HUDEP-2 (cell line): ENCODE results near the gene TBC1D5.
"Not testable (repeated sequence)": the region's sequence is repeated elsewhere in the genome, so short reads cannot be mapped to it uniquely, and the experiment has no call there.

ENCODE experiments used
- DNase-seq, 76 experiments: peaks; one replicate each; lab custom pipeline; 2025; ENCODE audit not compliant: unreplicated experiment in 76 of 76; lab: John Stamatoyannopoulos, UW

Gene TBC1D5

GRCh38 chr3:17431004-17431403 lies 311.4 kb downstream of the TBC1D5 start:
- peak in 11 of 76 experiments; percentile 4 to 23 (median 10) for DNase-seq

DNA sequence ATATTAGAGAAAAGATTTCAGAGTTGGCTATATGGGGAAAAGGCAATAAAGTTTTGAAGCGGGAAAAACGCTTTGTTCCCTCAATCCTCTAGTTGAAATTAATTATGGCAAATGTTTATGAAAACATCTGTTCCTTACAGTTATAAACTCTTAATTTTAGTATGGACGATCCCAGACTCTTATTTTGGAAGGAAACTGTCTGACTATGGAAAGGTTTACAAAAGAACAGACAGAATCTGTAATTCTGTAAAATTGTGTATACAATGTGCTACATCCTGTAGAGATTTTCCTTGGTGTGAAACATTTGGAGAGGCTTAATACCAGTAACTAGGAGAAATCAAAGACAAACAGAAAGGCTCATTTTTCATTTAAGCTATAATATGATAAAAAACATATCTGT lies 311.8 kb downstream of the TBC1D5 start:
- DNase-seq, result no peak

DNA sequence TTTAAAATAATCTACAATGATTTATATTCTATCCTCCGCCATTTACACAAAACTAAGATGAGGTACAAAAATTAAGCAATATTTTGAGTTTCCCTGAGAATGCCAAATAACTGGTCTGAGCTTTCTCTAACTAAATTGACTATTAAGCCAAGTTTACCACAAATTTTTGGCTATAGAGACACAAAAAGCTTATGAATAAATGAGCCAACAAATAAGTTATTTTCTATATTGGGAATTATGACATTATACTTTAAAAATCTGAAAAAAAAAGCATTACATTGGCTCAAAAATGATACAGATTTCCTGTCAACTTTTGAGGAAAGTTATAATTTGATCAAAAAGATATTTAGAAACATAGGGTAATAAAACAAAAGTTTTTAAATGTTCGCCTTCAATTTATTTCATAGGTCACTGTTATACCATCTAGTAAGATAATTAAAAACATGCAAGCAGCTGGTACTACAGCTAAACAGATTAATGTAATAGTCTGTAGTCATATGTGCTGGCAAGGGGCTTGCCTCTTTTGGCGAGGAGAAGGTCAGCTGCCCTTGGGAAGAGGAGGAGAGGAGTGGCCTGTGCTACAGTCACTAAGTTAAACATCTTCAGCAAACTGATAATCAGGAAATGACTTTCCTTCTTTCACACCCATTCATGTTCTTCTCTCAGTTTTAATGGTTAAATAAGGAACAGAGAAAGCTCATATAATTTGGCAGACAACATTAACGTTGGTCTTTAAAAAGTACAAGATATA lies 318.5 kb downstream of the TBC1D5 start:
- peak in 3 of 76 experiments; percentile 4 to 13 (median 10) for DNase-seq

- DNase-seq, result no peak
These were observed 319.8 kb downstream of the TBC1D5 start for GRCh38 chr3:17422636-17423035.

DNA sequence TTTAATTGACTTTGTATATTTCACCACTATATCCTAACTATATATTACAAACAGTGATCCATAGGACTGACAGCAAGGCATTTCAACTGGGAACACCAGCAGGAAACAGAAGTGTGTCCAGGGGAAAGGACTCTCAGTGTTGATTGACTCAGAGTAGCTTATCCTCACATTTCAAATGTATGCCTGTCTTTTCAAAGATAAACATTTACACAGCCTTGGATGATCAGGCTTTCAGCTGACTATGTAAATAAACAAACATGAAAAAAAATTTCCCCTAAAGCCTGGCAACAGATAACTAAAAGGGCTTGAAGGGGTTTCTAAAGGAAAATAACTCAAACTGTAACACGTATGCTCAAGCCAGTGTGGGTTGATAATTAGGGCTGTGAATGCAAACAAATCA lies 321.8 kb downstream of the TBC1D5 start:
- no peak for DNase-seq

DNA sequence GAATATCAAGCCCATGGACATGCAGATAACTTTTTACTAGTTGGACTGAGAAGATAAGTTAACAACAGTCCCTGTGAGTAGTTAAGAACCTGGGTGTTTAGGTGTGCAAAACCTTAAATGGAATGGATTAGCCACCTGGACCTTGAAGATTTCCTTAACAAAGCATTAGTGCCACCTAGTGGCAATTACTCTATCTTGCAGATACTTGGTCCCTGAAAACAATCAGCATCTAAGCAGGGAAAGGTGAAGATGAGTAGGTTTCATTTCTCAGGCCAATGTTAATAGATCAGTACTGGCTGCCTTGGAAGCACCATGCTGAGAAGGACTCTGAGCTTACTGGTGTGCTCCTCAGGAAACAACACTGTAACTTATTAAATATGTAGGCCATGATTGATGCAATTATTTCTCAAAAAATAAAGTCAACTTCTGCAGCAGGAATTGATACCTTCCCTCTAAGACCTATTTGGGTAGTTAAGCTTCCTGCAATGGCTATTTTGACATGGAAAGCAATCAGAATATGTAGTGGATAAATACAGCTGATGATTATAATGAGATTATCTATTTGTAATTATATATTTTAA lies 329.4 kb downstream of the TBC1D5 start:
- peak in 29 of 76 experiments; percentile 7 to 63 (median 33) for DNase-seq

GRCh38 chr3:17411157-17411877 lies 331.1 kb downstream of the TBC1D5 start:
- no peak for DNase-seq

DNA sequence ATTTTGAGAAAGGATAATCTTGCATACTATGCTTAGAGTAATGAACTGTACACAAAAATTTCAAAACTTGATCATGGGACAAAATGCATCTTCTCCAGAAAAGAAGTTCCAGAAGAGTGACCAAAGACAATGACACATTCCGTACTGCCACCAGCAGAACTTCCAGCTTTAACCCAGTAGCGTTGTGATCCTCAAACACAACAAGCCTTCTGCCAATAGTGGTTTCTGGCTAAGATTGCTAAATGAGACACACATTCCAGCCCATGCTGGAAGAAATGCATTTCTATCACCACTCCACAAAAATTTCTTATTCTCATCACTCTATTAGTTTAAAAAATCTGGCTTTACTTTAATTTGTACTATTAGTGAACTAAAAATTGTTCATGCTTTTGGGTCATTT lies 334.9 kb downstream of the TBC1D5 start:
- DNase-seq, result no peak

GRCh38 chr3:17404548-17404947 lies 337.9 kb downstream of the TBC1D5 start:
- no peak for DNase-seq

- DNase-seq, result no peak
These were observed 340.0 kb downstream of the TBC1D5 start for GRCh38 chr3:17402442-17402841.

DNA sequence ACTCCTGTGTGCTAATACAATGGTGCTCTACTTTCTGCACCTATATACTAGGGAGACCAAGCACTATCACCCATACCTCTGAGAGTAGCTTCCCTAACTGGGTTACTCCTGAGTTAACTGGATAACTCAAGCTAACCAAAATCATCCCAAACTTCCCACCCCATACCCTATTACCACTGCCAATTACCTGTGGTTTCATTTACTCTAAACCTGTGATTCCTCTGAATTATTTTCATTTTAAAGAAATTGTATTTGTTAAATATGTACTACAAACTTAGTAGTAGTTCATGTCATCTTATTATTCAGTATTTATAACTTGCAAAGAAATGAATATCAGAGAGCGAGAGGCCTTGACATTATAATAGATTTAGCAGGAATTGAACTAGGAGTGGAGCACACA lies 340.5 kb downstream of the TBC1D5 start:
- no peak for DNase-seq

DNA sequence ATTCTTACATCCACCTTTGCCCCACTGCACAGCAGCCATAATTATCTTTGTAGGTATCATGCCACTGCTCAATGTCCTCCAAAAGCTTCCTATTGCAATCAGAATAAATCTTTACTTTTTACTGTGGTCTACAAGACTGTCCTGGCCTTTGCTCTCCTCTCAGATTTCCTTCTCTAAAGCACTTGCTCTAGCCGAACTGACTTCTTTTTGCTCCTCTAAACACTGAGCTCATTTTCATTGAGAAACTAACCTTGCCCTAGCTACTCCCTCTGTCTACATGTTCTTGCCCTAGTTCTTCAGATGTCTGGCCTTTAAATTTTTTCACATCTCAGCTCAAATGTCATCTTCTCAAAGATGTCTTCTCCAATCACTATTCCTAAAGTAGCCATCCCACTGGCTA lies 342.8 kb downstream of the TBC1D5 start:
- no peak for DNase-seq

- no peak for DNase-seq
These were observed 343.4 kb downstream of the TBC1D5 start for GRCh38 chr3:17398959-17399551.

- DNase-seq, result no peak
These were observed 346.4 kb downstream of the TBC1D5 start for GRCh38 chr3:17396036-17396435.

DNA sequence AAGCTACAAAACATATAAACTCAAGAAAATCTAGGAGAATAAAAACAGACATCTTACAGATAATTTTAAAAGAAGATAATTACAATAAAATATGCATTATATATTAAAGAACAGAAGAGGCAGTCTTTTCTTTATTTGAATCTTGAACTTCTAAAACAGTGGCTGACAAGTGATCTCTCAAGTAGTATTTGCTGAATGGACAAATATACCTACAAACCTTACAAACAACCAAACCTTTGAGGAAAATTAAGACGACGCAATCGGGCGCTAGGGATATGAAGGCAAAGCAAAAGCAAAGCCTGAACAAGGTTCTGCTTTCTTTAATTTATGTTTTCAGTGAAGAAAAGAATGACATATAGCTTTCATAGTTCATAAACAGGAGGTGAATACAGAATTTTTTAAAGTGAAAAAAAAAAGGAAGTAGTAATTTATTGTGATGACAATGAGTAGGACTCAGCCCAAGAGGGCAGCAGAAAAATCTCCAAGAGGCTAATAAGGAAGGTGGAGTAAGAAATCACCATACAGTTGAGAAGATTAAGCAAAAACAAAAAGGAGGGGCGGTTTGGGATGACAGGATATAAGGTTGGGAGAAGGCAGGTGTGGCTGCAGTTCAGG lies 347.8 kb downstream of the TBC1D5 start:
- DNase-seq, result no peak

GRCh38 chr3:17392516-17392915 lies 349.9 kb downstream of the TBC1D5 start:
- not testable (repeated sequence) for DNase-seq

- no peak for DNase-seq
These were observed 351.6 kb downstream of the TBC1D5 start for GRCh38 chr3:17390785-17391184.

DNA sequence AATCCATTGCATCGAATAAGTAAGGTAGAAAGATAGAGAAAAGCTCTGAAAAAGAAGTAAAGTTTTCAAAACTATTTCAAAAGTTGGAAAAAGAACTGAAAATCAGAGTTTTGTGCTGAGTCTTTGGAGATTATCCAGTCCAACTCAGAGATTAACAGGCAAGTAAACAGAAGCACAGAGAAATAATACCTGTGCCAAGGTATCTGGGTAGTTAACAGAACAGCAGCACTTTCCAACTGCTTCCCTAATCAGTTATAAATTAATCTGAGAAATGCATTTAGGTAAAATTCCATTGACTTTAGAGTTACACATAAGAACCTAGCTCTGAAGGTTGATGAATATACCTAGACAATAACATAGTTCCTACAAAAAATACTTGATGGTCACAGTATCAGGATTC lies 355.3 kb downstream of the TBC1D5 start:
- no peak for DNase-seq

DNA sequence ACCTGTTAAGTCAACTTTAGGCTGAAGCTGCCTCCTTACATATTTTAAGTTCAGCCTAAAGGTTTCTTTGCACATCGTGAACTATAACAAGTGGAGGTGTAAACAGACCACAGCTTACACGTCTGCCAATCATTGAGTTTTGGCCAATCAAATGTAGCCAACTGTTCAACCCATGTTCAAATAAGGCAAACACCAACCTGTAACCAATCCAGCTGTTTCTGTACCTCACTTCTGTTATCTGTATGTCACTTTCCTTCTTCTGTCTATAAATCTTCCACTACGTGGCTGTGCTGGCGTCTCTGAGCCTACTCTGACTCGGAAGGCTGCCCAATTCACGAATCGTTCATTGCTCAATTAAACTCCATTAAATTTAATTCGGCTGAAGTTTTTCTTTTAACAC lies 356.0 kb downstream of the TBC1D5 start:
- no peak for DNase-seq

DNA sequence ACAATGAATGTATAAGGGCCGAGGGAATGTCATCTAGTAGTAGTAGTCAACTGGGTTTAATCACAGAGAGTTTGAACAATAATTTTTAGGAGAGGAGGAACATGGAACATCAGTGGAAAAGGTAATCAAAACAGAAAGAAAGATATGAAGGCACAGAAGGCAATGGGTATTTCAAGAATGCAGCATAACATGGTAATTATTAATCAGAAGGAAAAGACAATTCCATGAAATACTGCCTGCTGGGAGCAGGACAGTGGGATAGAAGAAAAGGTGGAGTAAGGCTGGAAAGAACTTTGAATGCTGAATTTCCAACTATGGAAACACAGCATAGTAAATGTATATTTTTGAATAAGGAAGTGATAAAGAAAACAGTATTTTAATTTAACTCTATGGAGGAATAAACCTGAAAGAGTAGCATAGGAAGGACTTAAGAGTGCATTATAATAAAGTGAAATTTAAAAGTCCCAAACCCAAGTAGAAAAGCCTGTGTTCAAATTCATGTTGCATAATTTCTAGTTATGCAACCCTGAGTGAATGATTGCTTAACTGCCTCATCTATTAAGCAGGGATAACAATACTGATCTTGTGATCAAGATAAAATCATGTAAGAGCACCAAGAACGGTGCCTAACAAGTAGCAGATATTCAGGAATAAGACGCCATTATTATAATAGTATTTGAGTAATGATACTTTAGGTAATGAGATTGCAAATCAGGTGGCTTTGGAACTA lies 357.7 kb downstream of the TBC1D5 start:
- DNase-seq, result no peak
